ENCODE results near the gene CTNNBIP1.

The CTNNBIP1 gene

DNA sequence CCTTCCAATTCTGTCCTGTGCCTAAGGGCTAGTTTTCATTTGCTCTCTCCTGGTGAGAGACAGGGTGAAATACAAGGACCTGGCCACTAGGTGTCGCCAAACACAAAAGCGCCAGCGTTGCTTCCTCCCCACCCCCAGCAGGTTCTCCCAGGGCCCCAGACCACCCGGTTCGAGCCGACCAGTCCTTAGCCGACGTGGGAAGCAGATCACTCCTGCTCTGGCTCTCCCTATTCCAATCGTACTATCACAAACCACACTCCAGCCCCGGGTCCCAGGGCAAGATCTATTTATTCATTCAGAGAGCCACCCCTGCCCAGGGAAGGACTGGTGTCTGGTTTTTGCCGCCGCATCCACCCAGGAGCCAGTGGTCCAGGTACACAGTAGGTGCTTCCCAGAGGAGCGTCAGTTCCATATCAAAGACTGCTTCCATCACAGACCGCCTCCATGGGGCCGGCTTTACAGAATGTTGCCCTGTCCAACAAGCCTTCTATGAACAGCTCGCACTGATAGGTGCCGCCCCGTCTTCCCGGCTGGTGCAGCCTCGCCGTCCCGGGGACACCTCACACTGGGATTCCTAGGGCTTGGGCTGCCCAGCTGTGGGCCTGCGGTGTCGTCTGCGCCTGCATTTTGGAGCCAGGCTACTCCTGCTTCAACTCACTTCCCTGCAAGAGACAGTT, 35.0 kb downstream of the CTNNBIP1 start:
- DNase-seq, result peak; percentile 85

DNA sequence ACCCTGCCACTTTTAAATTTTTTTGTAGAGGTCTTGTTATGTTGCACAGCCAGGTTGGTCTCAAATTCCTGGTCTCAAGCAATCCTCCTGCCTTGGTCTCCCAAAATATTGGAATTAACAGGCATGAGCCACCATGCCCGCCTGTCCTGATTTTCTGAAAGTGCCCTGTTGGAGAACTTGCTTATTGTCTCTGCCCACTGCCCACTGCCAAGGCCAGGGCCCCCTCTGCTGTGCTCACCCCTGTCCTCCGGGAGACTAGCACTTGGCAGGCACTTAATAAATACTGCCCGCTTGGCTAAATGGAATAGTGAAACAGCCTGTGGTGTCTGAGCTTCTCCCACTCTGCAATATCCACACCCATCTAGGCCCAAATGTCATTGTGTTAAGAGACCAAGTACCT, 35.7 kb downstream of the CTNNBIP1 start:
- no peak for DNase-seq

- DNase-seq, result no peak
Measured at GRCh38 chr1:9873992-9874391, 36.1 kb downstream of the CTNNBIP1 start.

DNA sequence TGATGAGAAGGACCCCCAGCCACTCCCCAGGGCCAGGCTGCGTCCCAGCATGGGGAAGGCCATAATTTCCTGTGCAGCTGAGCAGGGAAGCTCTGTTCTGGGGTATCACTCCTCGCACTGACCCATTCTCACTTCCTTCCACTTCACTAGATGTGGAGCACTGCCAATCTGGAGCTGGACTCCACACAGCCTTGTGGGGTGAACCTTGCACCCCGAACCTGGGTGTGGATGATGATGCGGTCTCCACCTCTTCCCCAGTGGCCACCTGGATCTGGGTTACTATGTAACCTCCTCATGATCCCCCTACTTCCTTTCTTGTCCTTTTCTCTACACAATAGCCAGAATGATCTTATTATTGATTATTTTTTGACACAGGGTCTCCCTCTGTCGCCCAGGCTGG, 36.7 kb downstream of the CTNNBIP1 start:
- DNase-seq, result no peak

DNA sequence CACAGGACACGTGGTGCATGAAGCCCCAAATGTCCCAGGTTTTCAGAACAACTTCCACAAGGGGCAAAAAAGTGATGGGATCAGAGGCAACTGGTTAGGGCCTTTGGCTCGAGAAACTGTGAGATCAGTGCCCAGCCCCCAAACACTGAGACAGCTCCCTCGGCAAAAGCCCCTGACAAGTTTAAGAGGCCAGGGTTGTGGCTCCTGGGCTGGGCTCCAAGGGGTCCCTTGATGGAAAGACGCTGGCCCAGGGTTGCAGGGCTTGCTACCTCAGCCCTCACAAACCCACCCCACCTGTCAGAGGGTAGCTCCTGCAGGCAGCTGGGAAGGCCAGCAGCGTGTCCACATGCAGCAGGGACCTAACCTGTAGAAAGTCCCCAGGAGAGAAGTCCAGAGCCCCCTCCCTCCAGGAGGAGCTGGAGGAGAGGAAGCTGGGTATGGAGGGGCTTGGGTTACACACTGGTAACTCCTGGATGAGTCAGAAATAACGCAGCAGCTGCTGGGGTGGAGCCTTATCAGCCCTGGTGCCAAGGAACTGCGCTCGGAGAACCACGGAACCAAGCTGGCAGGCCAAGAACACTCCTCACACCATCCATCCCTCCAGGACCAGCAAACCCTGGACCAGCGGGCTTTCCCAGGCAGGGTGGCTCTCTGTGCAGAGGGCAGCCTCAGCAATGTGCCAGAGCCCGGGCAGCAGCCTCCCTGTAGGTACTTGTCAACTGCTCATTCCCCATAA, 37.5 kb downstream of the CTNNBIP1 start:
- no peak for DNase-seq

DNA sequence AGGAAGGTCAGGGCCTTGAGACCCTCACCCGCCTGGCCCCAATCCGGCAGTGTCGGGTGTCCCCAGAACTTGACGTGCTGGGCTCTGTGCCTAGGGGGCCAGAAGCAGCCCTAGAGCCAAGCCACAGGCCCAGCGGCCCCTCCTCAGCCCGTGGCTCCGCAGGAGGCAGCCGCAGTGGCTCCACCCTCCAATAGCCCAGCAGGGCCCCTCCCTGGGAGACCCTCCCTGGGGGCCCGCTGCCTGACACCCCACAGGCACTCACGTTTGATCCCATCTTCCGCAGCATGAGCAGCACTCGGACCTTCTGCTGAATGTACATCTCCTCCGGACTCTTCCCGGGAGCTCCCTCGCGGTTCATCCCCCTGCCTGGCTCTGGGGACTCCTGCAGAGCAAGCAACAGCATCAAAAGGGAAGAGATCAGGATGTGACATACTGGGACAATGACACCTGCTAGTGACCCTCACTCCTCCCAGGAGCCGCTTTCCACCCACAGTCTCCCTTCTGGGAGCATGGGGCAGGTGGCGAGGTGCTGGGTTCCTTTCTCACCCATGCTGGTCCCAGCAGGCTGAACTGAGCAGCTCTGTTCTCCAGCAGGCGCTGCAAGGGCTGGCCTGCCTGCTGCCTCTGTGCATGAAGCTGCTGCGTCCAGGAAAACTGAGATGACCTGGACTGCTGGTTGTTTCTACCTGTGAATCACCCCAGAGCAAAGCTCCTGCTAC, 38.2 kb downstream of the CTNNBIP1 start:
- DNase-seq, result no peak

DNA sequence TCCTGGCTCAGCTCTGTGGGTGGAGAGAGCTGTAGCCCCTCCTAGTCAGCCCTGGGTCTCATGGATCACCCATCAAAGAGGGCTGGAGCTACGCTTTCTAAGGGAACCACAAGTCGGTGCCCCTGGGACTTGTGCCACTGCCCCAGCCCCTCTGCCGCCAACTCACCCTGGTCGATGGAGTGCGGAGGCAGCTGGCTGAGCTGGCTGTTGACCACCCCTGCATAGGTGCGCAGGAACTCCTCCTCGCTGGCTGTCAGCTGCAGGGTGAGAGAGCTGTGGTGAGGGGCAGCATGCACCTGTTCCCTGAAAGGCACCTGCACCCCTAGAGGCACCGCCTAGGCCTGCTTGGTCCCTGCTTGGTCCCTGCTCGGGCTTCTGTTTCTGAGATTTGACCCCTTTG, 39.0 kb downstream of the CTNNBIP1 start:
- DNase-seq, result no peak

DNA sequence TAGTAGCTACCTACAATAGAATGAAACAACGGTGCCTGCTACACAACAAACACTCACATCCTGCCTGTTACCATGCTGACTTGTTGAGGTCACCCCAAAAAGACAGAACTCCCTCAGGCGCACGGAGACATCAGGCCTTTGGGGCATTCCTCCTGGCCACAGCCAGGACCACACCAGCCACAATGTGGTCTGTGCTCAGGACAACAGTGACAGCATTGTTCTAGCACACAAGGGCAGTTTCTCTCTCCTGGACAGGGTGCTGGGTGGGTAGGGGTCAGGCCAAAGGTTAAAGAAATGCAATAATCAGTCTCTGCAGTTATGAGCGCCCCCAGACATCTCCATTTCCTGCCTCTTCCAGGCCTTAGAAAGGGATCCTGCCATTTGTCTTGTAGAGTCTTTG, 39.5 kb downstream of the CTNNBIP1 start:
- no peak for DNase-seq

- DNase-seq, result no peak
Measured at GRCh38 chr1:9869831-9870251, 40.2 kb downstream of the CTNNBIP1 start.

GRCh38 chr1:9868244-9868590, 41.9 kb downstream of the CTNNBIP1 start:
- DNase-seq, result no peak

GRCh38 chr1:9867408-9868243, 42.4 kb downstream of the CTNNBIP1 start:
- peak; percentile 50 for DNase-seq

- DNase-seq, result no peak
Measured at GRCh38 chr1:9866836-9867235, 43.2 kb downstream of the CTNNBIP1 start.

DNA sequence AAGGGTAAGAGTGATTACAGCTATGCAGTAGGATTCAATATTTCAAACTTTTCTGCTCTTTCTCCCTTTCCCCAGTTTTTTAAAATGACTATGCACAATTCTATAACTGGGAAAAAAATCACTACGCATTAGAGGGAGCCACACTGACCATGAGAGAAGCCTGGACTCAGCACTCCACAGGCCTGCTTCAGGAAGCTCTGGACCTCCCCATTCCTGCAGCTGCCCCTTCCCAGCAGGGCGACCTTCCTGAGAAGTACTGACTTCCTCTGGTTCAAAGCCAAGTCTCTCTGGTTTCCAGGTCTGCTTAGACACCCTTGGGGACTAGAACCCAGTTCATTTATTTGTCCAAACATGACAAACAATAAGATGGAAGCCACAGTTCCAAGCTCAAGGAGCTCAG, 44.3 kb downstream of the CTNNBIP1 start:
- DNase-seq, result no peak

- no peak for DNase-seq
Measured at GRCh38 chr1:9863371-9863770, 46.7 kb downstream of the CTNNBIP1 start.

DNA sequence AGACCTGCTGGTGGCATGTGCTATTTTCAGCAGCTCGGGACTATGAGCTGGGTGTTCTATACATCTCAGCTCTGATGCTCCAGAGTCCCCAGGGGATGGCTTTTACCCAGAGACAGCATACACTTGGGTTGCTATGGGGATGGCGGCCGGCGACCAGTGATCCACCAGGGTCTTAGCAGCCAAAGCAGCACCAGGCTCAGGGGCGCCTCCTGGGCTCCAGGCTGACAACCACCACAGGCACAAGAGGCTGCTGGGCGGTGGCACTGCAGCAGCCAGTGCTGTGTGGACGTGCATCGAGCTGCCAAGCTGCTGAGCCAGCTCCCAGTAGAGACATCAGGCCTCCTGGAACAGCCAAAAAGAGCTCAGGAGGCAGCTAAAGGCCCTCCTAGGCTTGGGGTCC, 48.7 kb downstream of the CTNNBIP1 start:
- DNase-seq, result no peak

DNA sequence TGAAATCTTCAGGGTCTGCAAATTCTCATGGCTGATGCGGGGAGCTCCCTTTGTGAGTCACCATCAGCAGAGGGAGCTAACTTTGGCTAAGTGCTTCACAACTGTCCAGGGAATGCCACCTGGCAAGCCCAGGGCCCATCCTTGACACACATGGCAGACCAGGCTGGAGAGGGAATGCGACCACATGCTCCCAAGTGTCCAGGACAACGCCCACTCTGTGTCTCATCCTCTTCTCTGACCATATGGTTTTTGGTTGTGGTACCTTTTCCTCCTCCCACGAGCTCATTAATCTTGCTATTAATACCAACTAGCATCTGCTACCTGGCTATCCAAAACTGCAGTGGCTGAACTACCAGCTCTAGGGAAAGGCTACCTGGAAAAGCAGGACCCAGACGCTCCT, 49.2 kb downstream of the CTNNBIP1 start:
- DNase-seq, result no peak

- no peak for DNase-seq
Measured at GRCh38 chr1:9859281-9860014, 50.6 kb downstream of the CTNNBIP1 start.

GRCh38 chr1:9858293-9859035, 51.6 kb downstream of the CTNNBIP1 start:
- no peak for DNase-seq

GRCh38 chr1:9855186-9855585, 54.9 kb downstream of the CTNNBIP1 start:
- DNase-seq, result no peak

- DNase-seq, result no peak
Measured at GRCh38 chr1:9853249-9853595, 56.8 kb downstream of the CTNNBIP1 start.

DNA sequence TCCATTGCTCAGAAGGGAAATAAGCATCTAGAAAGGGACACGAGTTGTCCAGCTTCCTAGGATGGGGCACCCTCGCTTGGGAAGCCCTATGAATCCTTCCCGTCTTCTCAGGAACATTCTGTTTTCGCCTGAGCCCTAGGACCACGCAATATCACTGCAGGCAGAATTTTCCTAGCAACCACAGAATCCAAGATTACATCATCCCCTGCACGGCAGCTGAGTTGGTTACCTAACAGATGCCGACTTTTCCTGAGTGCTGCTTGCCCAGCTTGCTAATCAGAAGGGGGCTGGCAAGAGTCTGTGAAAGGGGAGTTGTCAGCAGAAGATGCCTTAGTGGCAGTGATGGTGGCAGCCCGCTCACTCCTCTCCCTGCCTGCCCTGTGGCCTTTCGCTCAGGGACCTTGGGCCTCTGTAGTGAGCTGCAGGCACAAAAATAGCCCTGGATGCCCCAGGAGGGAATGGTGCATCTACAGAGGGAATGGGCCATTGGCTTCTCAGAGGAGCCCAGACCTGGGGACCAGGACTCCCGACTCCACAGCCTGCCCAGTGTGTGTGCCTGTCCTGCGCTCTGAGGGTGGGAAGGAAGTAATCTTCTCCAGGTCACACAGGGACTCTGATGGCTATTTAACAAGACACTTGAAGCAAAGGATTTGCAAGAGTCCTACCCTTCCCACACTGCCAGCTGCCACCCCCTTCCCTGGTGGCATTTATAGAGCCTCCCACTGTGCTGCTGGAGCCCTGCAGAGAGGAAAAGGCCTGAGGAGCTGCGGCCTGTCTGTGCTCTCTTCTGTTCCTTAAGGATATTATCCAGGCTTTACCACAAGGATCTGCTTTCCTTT, 57.4 kb downstream of the CTNNBIP1 start:
- DNase-seq, result no peak

Measured in 8988T (cell line).